Measurements from ENCODE around the gene ETNK2.

ETNK2 gene

GRCh38 chr1:204126386-204126785 lies 25.5 kb downstream of the ETNK2 start:
- no peak for DNase-seq (ENCODE audit: low read depth in 3 of 3)

- DNase-seq (ENCODE audit: low read depth in 3 of 3), result no peak
These were observed 26.0 kb downstream of the ETNK2 start for GRCh38 chr1:204125759-204126351.

- DNase-seq (ENCODE audit: low read depth in 3 of 3), result no peak
These were observed 27.2 kb downstream of the ETNK2 start for GRCh38 chr1:204124639-204125038.

GRCh38 chr1:204123376-204123775 lies 28.5 kb downstream of the ETNK2 start:
- DNase-seq (ENCODE audit: low read depth in 3 of 3), result no peak

GRCh38 chr1:204121840-204122555 lies 29.8 kb downstream of the ETNK2 start:
- DNase-seq (ENCODE audit: low read depth in 3 of 3), result no peak

GRCh38 chr1:204116539-204116938 lies 35.3 kb downstream of the ETNK2 start:
- no peak for DNase-seq (ENCODE audit: low read depth in 3 of 3)

GRCh38 chr1:204115116-204115515 lies 36.7 kb downstream of the ETNK2 start:
- no peak for DNase-seq (ENCODE audit: low read depth in 3 of 3)

GRCh38 chr1:204114606-204115005 lies 37.2 kb downstream of the ETNK2 start:
- no peak for DNase-seq (ENCODE audit: low read depth in 3 of 3)

GRCh38 chr1:204113896-204114295 lies 37.9 kb downstream of the ETNK2 start:
- no peak for DNase-seq (ENCODE audit: low read depth in 3 of 3)

GRCh38 chr1:204112876-204113730 lies 38.7 kb downstream of the ETNK2 start:
- no peak for DNase-seq (ENCODE audit: low read depth in 3 of 3)

- DNase-seq (ENCODE audit: low read depth in 3 of 3), result no peak
These were observed 40.8 kb downstream of the ETNK2 start for GRCh38 chr1:204110894-204111633.

GRCh38 chr1:204108312-204109141 lies 43.3 kb downstream of the ETNK2 start:
- DNase-seq (ENCODE audit: low read depth in 3 of 3), result no peak

- DNase-seq (ENCODE audit: low read depth in 3 of 3), result no peak
These were observed 44.0 kb downstream of the ETNK2 start for GRCh38 chr1:204107892-204108291.

- DNase-seq (ENCODE audit: low read depth in 3 of 3), result no peak
These were observed 45.0 kb downstream of the ETNK2 start for GRCh38 chr1:204106825-204107224.

- DNase-seq (ENCODE audit: low read depth in 3 of 3), result no peak
These were observed 46.7 kb downstream of the ETNK2 start for GRCh38 chr1:204105131-204105515.

- DNase-seq (ENCODE audit: low read depth in 3 of 3), result no peak
These were observed 47.3 kb downstream of the ETNK2 start for GRCh38 chr1:204104331-204105130.

- DNase-seq (ENCODE audit: low read depth in 3 of 3), result no peak
These were observed 48.5 kb downstream of the ETNK2 start for GRCh38 chr1:204103431-204103741.

- DNase-seq (ENCODE audit: low read depth in 3 of 3), result no peak
These were observed 49.0 kb downstream of the ETNK2 start for GRCh38 chr1:204102739-204103430.

- DNase-seq (ENCODE audit: low read depth in 3 of 3), result no peak
These were observed 49.7 kb downstream of the ETNK2 start for GRCh38 chr1:204102029-204102611.

All from stimulated activated CD4-positive, alpha-beta T cell treated with anti-CD3 and anti-CD28 coated beads, TNF-alpha, amount 100 ng/mL, for 48 hours (primary cell).